Liver (tissue), 9 donors: Measurements from ENCODE around the gene PNMA6E. TPM values are rescaled to one million over a fixed set of nuclear protein-coding genes. Genes with fewer than 3 reads are reported as not detected.

Source experiments
- DNase-seq: peaks from one replicate; pipeline ENCODE4 v3.0.0-alpha.2; 2017; ENCODE audit warnings: low spot score
- H3K27ac ChIP-seq, 2 donors: one replicate each; pipeline ENCODE4 v1.7.0; 2013; ENCODE audit warnings: inconsistent platforms in 2 of 2, low read length in 2 of 2, control low read depth in 1 of 2, low read depth in 1 of 2, mild to moderate bottlenecking in 1 of 2
- H3K27me3 ChIP-seq, 4 donors: one replicate each; pipeline versions ENCODE4 v1.6.1 to v1.7.0; 2013; ENCODE audit warnings: low read length in 3 of 4, inconsistent platforms in 1 of 4, mild to moderate bottlenecking in 1 of 4, moderate library complexity in 1 of 4; ENCODE audit not compliant: control insufficient read depth in 4 of 4, insufficient read depth in 4 of 4
- H3K36me3 ChIP-seq, 4 donors: one replicate each; pipeline versions ENCODE4 v1.6.1 to v1.7.0; 2013; ENCODE audit warnings: low read length in 3 of 4, mild to moderate bottlenecking in 3 of 4, low read depth in 1 of 4, moderate library complexity in 1 of 4; ENCODE audit not compliant: control insufficient read depth in 4 of 4, insufficient read depth in 3 of 4
- H3K4me1 ChIP-seq, 4 donors: one replicate each; pipeline versions ENCODE4 v1.6.1 to v1.7.0; 2013; ENCODE audit warnings: low read length in 3 of 4, mild to moderate bottlenecking in 3 of 4, moderate library complexity in 1 of 4; ENCODE audit not compliant: control insufficient read depth in 4 of 4, insufficient read depth in 4 of 4
- H3K4me3 ChIP-seq, 3 donors: one replicate each; pipeline versions ENCODE4 v1.6.1 to v1.7.0; 2013; ENCODE audit warnings: low read length in 3 of 3, control low read depth in 1 of 3, low read depth in 1 of 3, mild to moderate bottlenecking in 1 of 3
- H3K9ac ChIP-seq, 2 donors: one replicate each; pipeline ENCODE4 v1.7.0; 2013; ENCODE audit warnings: low read length in 2 of 2, mild to moderate bottlenecking in 2 of 2, moderate library complexity in 2 of 2, control low read depth in 1 of 2, low read depth in 1 of 2
- H3K9me3 ChIP-seq, 4 donors: one replicate each; pipeline versions ENCODE4 v1.6.1 to v1.7.0; 2013; ENCODE audit warnings: low read length in 3 of 4; ENCODE audit not compliant: control insufficient read depth in 4 of 4
- EGR1 ChIP-seq, 2 donors: IDR thresholded peaks; 2 replicates each; pipeline ENCODE4 v1.6.1; 2016 to 2018; ENCODE audit warnings: antibody characterized with exemption in 2 of 2, low read depth in 2 of 2
- FOXA1 ChIP-seq: IDR thresholded peaks from 2 replicates; pipeline ENCODE4 v1.6.1; 2016; ENCODE audit warnings: antibody characterized with exemption
- FOXA2 ChIP-seq: IDR thresholded peaks from 2 replicates; pipeline ENCODE4 v1.6.1; 2016; ENCODE audit warnings: antibody characterized with exemption
- GABPA ChIP-seq, 2 donors: IDR thresholded peaks in 1 of 2; conservative IDR thresholded peaks in 1 of 2; 2 replicates each; pipeline ENCODE4 v1.6.1; 2016; ENCODE audit warnings: antibody characterized with exemption in 2 of 2, mild to moderate bottlenecking in 1 of 2, moderate library complexity in 1 of 2
- HNF4A ChIP-seq, 2 donors: conservative IDR thresholded peaks; 2 replicates each; pipeline ENCODE4 v1.6.1; 2016; ENCODE audit warnings: antibody characterized with exemption in 2 of 2, mild to moderate bottlenecking in 2 of 2
- HNF4G ChIP-seq: IDR thresholded peaks from 2 replicates; pipeline ENCODE4 v1.6.1; 2016; ENCODE audit warnings: antibody characterized with exemption
- NR2F2 ChIP-seq: IDR thresholded peaks from 2 replicates; pipeline ENCODE4 v1.6.1; 2016; ENCODE audit warnings: antibody characterized with exemption
- RAD21 ChIP-seq, 2 donors: IDR thresholded peaks; 2 replicates each; pipeline ENCODE4 v1.6.1; 2016; ENCODE audit warnings: antibody characterized with exemption in 2 of 2, mild to moderate bottlenecking in 2 of 2
- WGBS: extraction: QIAGEN DNeasy Blood & Tissue Kit; methylation state at CpG from one replicate; pipeline ENCODE4 v1.1.7; 2013; 5-methylcytosine and 5-hydroxymethylcytosine counted together
- polyA plus RNA-seq, 2 donors: library from polyadenylated mRNA; stranded (reverse) in 1 of 2; unstranded in 1 of 2; fragments of 200-250 nt in 1 of 2; fragments of >200 nt in 1 of 2; fragmentation: Nextera tagmentation in 1 of 2; extraction: Ambion mirVana in 1 of 2; gene quantifications; one replicate each; pipeline versions ENCODE4 v1.2.1 to v1.2.3, GENCODE V29; 2013 to 2015
- total RNA-seq, 2 donors: library from RNA; depleted of rRNA; stranded (reverse); fragments of >200 nt; gene quantifications; one replicate each; pipeline ENCODE4 v1.2.3, GENCODE V29; 2014
- TF ChIP-seq, protein P1 (sequence below): fragments of 150-350 bp; IDR thresholded peaks from 2 replicates; pipeline ENCODE4 v1.5.1; 2017; ENCODE audit warnings: improper control_type of control experiment, low read depth, low read length; ENCODE audit not compliant: missing input control
- TF ChIP-seq, protein P2 (sequence below): IDR thresholded peaks from 2 replicates; pipeline ENCODE4 v1.6.1; 2016; ENCODE audit warnings: antibody characterized with exemption
- TF ChIP-seq, protein P3 (sequence below): IDR thresholded peaks from 2 replicates; pipeline ENCODE4 v1.6.1; 2016; ENCODE audit warnings: antibody characterized with exemption
- TF ChIP-seq, protein P4 (sequence below): IDR thresholded peaks from 2 replicates; pipeline ENCODE4 v1.6.1; 2016; ENCODE audit warnings: antibody characterized with exemption, mild to moderate bottlenecking
- TF ChIP-seq, protein P5 (sequence below): IDR thresholded peaks from 2 replicates; pipeline ENCODE4 v1.6.1; 2016; ENCODE audit warnings: antibody characterized with exemption
- donor health status: healthy.
- donor health status: healthy.
- donor health status: healthy.
- donor health status: healthy.
- donor health status: healthy.

Gene PNMA6E
- total and polyA plus RNA-seq, 4 donors = not detected

DNA sequence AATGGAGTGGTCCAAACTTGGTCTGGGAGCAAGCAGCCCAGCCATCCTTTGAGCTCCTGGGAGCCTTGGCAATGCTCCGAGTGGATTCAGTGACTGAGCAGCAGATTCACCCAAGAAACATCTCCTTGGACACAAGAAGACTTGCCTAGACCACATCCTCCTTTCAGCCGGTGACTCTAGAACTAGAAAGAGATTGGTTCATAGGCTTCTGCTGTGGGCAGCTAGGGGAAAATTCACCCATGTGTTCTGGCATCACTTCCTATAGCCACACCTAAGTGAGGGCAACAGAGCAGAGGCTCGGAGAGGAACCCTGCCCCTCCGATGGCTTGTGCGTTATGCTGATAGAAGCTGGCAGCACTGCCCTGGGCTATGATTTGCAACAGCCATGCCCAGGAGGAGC lies 51.2 kb downstream of the PNMA6E start (continued):
- TF ChIP-seq, protein P1, sequence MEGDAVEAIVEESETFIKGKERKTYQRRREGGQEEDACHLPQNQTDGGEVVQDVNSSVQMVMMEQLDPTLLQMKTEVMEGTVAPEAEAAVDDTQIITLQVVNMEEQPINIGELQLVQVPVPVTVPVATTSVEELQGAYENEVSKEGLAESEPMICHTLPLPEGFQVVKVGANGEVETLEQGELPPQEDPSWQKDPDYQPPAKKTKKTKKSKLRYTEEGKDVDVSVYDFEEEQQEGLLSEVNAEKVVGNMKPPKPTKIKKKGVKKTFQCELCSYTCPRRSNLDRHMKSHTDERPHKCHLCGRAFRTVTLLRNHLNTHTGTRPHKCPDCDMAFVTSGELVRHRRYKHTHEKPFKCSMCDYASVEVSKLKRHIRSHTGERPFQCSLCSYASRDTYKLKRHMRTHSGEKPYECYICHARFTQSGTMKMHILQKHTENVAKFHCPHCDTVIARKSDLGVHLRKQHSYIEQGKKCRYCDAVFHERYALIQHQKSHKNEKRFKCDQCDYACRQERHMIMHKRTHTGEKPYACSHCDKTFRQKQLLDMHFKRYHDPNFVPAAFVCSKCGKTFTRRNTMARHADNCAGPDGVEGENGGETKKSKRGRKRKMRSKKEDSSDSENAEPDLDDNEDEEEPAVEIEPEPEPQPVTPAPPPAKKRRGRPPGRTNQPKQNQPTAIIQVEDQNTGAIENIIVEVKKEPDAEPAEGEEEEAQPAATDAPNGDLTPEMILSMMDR = no peak
- TF ChIP-seq FOXA1 (no peak), GABPA (IDR thresholded peaks at IDR 0.05 in 1 of 2, conservative IDR thresholded peaks at IDR 0.05 in 1 of 2) (no peak), NR2F2 (no peak)

DNA sequence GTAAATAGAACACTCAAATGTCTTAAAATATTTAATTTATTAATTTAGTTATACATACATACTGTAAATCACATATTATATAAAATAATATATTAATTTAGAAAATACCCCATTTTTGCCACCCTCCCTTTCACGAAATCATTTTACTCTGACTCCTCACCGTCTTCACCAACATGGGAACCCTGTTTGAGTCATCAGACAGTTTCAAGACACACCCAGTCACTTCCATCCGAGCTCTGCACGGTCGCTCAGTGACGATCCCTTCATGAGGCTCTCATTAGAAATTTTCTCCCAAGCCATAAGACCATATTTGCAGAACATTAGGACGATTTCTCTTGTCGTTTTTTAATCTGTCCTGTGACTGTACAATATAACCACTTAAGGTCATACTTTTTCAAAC lies 52.7 kb downstream of the PNMA6E start:
- Histone ChIP-seq H3K4me3 (no peak overlapping the region), H3K36me3 (peaks cover 8 to 42% (median 13%) of the 10 kb centered on the region in 4 donors), H3K4me1 (no peaks in the 10 kb centered on the region), H3K27ac (no peak overlapping the region), H3K9me3 (no peaks in the 10 kb centered on the region), H3K27me3 (no peaks in the 10 kb centered on the region), H3K9ac (no peak overlapping the region)
- DNase-seq = no peak
- 93% methylated on average over 8 of the region's 8 CpGs for WGBS
- TF ChIP-seq, protein P2, sequence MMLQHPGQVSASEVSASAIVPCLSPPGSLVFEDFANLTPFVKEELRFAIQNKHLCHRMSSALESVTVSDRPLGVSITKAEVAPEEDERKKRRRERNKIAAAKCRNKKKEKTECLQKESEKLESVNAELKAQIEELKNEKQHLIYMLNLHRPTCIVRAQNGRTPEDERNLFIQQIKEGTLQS = no peak
- TF ChIP-seq HNF4G (no peak), HNF4A (conservative IDR thresholded peaks at IDR 0.05) (no peak)

DNA sequence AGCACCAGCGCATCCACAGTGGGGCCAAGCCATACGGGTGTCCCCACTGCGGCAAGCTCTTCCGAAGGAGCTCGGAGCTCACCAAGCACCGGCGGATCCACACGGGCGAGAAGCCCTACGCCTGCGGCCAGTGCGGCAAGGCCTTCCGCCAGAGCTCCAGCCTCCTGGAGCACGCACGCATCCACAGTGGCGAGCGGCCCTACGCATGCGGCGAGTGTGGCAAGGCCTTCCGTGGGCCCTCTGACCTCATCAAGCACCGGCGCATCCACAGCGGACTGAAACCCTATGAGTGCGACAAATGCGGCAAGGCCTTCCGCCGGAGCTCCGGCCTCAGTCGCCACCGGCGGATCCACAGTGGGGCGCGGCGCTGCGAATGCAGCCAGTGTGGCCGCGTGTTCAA lies 53.6 kb downstream of the PNMA6E start:
- H3K27ac ChIP-seq = no peak overlapping the region
- H3K27me3 ChIP-seq = no peaks in the 10 kb centered on the region
- H3K9ac ChIP-seq = no peak overlapping the region
- no peaks in the 10 kb centered on the region for H3K9me3 ChIP-seq
- DNase-seq = no peak
- H3K4me1 ChIP-seq = no peaks in the 10 kb centered on the region
- no peak for TF ChIP-seq HNF4A (conservative IDR thresholded peaks at IDR 0.05)
- TF ChIP-seq, protein P3, sequence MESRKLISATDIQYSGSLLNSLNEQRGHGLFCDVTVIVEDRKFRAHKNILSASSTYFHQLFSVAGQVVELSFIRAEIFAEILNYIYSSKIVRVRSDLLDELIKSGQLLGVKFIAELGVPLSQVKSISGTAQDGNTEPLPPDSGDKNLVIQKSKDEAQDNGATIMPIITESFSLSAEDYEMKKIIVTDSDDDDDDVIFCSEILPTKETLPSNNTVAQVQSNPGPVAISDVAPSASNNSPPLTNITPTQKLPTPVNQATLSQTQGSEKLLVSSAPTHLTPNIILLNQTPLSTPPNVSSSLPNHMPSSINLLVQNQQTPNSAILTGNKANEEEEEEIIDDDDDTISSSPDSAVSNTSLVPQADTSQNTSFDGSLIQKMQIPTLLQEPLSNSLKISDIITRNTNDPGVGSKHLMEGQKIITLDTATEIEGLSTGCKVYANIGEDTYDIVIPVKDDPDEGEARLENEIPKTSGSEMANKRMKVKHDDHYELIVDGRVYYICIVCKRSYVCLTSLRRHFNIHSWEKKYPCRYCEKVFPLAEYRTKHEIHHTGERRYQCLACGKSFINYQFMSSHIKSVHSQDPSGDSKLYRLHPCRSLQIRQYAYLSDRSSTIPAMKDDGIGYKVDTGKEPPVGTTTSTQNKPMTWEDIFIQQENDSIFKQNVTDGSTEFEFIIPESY = no peak
- TF ChIP-seq FOXA1 = no peak
- TF ChIP-seq GABPA (IDR thresholded peaks at IDR 0.05 in 1 of 2, conservative IDR thresholded peaks at IDR 0.05 in 1 of 2) = no peak
- TF ChIP-seq RAD21 (IDR thresholded peaks at IDR 0.05) = no peak
- TF ChIP-seq, protein P4, sequence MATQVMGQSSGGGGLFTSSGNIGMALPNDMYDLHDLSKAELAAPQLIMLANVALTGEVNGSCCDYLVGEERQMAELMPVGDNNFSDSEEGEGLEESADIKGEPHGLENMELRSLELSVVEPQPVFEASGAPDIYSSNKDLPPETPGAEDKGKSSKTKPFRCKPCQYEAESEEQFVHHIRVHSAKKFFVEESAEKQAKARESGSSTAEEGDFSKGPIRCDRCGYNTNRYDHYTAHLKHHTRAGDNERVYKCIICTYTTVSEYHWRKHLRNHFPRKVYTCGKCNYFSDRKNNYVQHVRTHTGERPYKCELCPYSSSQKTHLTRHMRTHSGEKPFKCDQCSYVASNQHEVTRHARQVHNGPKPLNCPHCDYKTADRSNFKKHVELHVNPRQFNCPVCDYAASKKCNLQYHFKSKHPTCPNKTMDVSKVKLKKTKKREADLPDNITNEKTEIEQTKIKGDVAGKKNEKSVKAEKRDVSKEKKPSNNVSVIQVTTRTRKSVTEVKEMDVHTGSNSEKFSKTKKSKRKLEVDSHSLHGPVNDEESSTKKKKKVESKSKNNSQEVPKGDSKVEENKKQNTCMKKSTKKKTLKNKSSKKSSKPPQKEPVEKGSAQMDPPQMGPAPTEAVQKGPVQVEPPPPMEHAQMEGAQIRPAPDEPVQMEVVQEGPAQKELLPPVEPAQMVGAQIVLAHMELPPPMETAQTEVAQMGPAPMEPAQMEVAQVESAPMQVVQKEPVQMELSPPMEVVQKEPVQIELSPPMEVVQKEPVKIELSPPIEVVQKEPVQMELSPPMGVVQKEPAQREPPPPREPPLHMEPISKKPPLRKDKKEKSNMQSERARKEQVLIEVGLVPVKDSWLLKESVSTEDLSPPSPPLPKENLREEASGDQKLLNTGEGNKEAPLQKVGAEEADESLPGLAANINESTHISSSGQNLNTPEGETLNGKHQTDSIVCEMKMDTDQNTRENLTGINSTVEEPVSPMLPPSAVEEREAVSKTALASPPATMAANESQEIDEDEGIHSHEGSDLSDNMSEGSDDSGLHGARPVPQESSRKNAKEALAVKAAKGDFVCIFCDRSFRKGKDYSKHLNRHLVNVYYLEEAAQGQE = no peak
- TF ChIP-seq, protein P5, sequence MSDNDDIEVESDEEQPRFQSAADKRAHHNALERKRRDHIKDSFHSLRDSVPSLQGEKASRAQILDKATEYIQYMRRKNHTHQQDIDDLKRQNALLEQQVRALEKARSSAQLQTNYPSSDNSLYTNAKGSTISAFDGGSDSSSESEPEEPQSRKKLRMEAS = no peak
- TF ChIP-seq, protein P1 = no peak
- no peak for TF ChIP-seq EGR1 (IDR thresholded peaks at IDR 0.05; ENCODE audit: low read depth in 2 of 2)
- no peak for TF ChIP-seq NR2F2
- TF ChIP-seq FOXA2 = no peak
- H3K36me3 ChIP-seq = peaks cover 8 to 42% (median 13%) of the 10 kb centered on the region in 4 donors
- WGBS = 97% methylated on average over 38 of the region's 38 CpGs
- no peak overlapping the region for H3K4me3 ChIP-seq
